SHP77 (cell line): Measurements from ENCODE around the gene ELK3.

Experiments used
- DNase-seq, 2 experiments: peaks; one replicate each; lab custom pipeline; 2025; lab: John Stamatoyannopoulos, UW

Gene ELK3

GRCh38 chr12:96234591-96235483 lies 40.7 kb downstream of the ELK3 start:
- DNase-seq = no peak

GRCh38 chr12:96235484-96235826 lies 41.3 kb downstream of the ELK3 start:
- no peak for DNase-seq

GRCh38 chr12:96236221-96236822 lies 42.1 kb downstream of the ELK3 start:
- DNase-seq = no peak

DNA sequence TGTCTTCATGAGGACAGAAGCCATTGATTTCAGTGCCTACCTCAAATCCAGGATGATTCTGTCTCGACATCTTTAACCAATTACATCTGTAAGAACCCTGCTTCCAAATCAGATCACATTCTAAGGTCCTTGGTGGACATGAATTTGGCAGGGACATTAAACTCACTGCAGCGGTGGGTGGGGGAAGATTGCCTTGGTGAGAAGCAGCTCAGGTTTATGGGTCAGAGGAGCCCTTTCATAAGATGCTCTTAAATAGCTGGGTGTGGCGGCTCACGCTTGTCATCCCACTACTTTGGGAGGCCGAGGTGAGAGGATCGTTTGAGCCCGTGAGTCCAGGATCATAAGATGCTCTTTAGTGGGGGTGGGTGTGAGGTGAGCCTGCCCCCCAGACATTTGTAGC lies 42.9 kb downstream of the ELK3 start:
- DNase-seq = no peak

DNA sequence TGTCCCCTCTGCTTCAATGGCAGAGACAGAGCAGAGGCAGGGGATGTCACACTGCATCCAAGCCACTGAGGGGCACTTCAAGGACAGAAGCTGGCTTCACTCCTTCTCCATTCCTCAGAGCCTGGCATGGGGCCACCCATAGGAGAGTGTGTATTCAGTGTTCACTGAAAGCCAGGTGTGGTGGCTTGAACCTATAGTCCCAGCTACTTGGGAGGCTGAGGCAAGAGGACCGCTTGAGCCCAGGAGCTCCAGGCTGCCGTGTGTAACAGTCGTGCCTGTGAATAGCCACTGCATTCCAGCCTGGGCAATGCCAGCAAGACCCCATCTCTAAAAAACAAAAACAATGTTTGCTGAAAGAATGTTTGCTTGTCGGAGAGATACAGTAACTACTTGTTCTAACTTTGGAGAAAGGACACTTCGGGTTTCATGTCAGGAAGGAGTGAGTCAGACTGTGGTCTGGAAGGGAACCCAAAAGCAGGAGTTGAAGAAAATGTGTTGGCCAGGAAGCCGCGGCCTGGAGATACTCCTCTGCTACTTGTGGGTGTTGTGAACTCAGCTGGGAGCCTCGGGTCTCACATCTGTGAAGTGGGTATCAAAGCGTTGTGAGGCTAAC lies 43.4 kb downstream of the ELK3 start:
- peak in 1 of 2 experiments; percentile 19 for DNase-seq

- no peak for DNase-seq
Observed at GRCh38 chr12:96238336-96239047, 44.3 kb downstream of the ELK3 start.

DNA sequence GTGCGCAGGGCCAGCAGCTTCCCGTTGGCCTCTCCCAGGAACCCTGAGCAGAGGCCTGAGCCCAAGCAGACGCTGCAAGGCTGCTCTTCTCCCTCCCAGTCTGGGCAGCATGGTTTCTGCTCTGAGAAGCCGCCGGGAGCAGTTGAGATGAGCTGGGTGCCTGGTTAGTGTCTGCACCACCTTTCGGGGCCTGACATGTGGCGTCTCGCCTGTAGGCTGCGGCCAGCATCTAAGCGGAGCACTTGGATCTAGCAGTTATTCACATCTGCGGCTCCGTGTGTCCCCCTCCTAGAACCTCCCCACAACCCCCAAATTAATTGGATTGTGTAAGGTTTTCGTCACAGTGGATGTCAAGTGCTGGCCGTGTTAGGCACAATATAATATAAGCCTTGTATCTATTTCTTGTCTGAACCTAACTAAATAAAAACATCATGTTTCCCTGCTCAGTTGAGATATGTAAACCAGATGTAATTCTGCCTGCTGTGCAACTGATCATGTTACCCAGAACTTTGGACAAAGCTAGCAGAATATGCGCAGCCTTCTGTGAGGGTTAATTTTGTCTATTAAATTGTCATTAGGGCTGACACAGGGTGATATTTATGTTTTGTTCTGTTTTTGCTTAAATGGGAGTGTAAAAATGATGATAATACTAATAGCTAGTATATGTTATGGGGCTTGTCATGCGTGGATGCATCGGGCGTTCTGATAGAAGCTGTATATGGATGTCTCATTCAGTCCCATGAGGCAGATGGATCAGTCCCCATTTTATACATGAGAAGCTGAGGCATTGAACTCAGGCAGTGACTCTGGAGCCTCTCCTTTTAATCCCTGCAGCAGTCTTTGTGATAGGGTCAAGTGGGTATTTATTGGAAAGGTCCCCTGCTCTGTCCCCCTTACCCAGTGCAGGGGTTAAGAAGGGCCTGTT lies 45.8 kb downstream of the ELK3 start:
- DNase-seq = no peak

GRCh38 chr12:96240656-96241055 lies 46.5 kb downstream of the ELK3 start:
- DNase-seq = no peak

DNA sequence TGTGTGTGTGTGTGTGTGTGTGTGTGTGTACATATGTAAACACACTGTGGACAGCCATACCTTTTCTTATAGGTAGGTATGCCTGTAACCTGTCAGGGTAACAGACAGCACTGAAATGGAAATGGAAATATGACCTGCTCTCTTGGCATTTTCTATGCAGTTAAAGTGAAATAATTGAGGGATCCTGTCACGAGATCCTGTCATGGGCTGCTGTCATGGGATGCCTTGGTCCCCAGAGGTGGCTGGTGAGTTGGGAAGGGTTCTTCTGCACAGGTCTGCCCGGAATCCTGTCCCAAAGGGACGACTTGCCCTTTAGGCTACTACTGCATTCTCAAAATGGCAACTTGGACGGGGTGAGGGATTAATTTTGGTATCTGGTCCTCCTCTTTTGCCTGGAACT lies 47.3 kb downstream of the ELK3 start:
- no peak for DNase-seq

GRCh38 chr12:96241846-96242256 lies 47.7 kb downstream of the ELK3 start:
- DNase-seq = no peak

DNA sequence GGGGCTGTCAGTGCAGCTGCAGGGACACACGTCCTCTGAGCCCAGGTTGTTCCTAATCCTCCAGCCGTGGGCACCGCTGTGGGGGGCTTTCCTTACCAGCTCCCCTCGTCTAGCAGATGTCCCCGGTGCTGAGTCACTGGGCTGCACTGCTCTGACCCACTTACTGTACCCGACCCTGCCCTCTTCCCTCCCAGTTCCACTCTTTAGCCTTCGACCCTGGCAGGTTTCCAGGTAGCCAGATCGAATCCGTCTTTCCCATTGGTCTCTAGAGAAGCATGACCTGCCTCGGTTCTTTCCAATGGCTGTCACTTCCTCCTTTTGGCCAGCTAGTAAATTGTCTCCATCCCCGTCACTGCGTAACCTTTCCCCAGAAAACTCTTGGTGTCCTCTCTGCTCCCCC lies 48.4 kb downstream of the ELK3 start:
- DNase-seq = no peak

DNA sequence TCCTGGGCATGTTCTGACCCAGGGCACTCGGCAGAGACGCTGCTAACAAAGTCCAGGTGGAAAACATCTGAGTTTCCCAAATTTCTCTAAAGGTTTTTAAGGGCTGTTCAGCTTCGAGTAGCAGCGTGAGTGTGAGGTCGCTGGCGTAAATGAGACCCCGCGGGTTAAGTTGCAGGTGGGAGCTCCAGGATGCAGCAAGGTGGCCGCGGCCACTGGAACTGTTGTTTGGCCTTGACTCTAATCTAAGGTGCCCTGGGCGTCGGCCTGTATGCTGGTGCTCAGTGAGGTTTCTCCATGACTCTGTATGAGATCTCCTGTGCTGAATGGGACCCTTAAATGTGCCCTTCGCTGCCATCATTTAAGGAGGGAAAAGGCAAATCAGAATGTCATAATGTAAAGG lies 50.7 kb downstream of the ELK3 start:
- DNase-seq = no peak

DNA sequence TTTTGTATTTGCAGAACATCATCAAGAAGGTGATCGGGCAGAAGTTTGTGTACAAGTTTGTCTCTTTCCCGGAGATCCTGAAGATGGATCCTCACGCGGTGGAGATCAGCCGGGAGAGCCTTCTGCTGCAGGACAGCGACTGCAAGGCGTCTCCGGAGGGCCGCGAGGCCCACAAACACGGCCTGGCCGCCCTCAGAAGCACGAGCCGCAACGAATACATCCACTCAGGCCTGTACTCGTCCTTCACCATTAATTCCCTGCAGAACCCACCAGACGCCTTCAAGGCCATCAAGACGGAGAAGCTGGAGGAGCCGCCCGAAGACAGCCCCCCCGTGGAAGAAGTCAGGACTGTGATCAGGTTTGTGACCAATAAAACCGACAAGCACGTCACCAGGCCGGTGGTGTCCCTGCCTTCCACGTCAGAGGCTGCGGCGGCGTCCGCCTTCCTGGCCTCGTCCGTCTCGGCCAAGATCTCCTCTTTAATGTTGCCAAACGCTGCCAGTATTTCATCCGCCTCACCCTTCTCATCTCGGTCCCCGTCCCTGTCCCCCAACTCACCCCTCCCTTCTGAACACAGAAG lies 52.8 kb downstream of the ELK3 start:
- DNase-seq = no peak

DNA sequence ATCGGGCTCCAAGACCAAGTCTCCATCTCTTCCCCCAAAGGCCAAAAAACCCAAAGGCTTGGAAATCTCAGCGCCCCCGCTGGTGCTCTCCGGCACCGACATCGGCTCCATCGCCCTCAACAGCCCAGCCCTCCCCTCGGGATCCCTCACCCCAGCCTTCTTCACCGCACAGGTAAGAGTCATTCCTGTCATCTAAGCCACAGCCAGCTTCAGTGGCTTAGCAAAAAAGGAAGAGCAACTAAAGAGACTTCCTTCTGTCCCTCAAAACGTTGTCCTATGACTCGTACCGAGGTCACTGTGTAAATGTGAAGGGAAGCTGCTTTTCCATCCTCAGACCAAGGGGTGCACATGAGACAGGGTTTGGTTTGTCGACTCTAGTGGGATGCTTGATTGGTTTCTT lies 53.4 kb downstream of the ELK3 start:
- DNase-seq = no peak

GRCh38 chr12:96248136-96248931 lies 54.2 kb downstream of the ELK3 start:
- no peak for DNase-seq

DNA sequence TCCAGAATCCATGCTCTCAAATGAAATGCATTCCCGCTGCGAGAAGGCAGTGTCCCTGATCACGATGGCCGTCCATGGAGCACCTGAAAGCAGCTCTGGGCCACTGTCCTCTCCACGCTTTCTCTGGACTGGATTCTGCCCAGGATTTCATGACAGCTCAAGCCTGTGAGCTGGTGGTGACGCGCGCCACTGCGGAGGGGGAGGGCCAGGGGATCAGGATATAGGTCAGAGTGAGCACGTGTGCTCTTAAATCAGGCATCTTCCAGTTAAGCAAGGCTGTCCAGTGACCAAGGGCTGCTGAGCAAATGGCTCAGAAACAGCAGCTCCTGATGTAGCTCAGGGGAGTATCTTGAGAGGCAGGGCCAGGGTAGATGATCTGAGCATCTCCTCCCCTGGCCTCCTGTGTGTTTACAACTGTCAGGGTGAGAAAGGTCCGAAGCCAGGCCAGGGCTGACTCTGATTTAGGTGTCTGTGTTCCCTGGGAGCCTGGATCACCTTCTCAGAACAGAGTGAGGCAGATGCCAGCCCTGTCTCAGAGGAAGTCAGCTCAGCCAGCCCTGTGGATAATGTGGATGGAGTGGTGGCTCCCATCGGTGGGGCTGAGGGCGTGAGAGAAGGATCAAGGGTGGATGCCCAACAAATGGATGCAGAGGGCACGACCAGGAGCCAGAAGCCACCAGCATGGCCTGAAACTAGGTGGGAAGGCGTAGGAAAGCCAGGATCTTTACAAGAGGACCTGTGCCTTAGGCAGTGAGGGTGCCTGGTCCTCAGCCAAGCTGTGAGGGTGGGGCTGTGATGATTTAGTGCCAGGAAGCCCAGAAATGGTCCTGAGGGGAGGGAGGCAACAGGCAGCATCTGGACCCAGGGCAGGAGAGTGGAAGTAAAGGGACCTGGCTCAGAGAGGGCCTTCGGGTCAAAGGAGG lies 55.3 kb downstream of the ELK3 start:
- DNase-seq = no peak

DNA sequence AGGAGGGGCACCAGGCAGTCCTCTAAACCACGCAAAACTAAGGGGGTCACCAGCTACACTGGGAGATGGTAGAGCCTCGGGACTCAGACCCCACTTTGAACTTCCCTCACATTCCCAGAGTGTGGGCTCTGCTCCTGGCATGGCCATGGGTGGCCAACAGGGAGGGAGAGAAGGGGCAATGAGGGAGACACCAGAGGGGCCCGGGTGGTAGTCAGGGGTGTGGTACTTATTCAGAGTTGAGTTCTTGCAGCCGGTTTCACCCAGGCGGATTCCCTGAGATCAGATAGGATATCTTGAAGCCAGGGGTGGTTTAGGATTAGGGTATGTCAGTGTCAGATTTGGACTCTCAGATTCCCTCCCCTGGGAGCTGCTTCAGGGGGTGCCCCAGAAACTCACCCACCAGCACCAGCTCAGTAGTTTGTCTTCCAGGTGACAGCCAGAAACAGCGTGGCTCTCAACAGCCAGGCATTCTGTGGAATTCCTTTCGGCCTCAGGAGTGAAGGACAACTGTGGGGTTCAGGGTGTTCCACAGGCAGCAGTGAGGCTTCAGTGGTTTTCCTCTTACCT lies 56.0 kb downstream of the ELK3 start:
- no peak for DNase-seq

DNA sequence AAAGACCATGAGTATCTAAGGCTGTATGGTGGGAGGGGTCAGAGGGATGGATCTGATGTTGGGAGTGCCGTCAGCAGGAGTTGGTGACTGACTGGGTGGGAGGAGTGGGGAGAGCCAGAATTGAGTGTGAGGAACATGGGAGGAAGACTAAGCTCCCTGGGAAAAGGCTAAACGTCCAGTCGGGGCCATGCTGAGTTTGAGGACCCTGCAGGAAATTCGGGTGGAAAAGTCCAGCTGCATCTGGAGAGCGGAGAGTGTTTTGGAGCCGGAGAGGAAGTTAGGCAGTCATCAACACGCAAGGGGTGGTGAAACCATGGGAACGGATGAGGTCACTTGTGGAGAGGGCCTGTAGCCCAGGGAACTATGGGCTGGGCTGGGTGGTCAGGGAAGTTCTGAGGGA lies 60.9 kb downstream of the ELK3 start:
- DNase-seq = peak; percentile 59 to 60
